ENCODE measurements around the gene TNRC6A. TPM values are rescaled to one million over a fixed set of nuclear protein-coding genes. Genes with fewer than 3 reads are reported as not detected.

The TNRC6A gene
- total and polyA plus RNA-seq, 2 experiments from 2014 or later: 93.1 to 124 TPM

- no peaks in the 10 kb centered on the region for H3F3A ChIP-seq (replicated peaks; ENCODE audit: low read depth)
- DNase-seq (ENCODE audit: low spot score) (no peak), ATAC-seq (no peak)
- H4K20me1 ChIP-seq (replicated peaks; ENCODE audit: insufficient read depth): peaks cover 97% of the 10 kb centered on the region
- no peak overlapping the region for H3K4me3 ChIP-seq
- peaks cover 57% of the 10 kb centered on the region for H3K4me1 ChIP-seq (ENCODE audit: insufficient read depth)
- peaks cover 100% of the 10 kb centered on the region for H3K79me2 ChIP-seq (replicated peaks; ENCODE audit: insufficient read depth)
- H3K27ac ChIP-seq (ENCODE audit: low read depth): no peak overlapping the region
- H3K27ac Mint-ChIP-seq: no peak overlapping the region
- H3K9me2 ChIP-seq (ENCODE audit: insufficient read depth): no peaks in the 10 kb centered on the region
- H3K9me3 Mint-ChIP-seq: no peaks in the 10 kb centered on the region
- H3K36me3 Mint-ChIP-seq (ENCODE audit: low read depth): peaks cover 9% of the 10 kb centered on the region; the same call in 2 of the 3 replicates
- H3K4me1 Mint-ChIP-seq: peaks cover 51% of the 10 kb centered on the region
- no peak overlapping the region for H3K4me3 Mint-ChIP-seq
- H3K27me3 ChIP-seq (ENCODE audit: insufficient read depth): no peaks in the 10 kb centered on the region
- no peak overlapping the region for H2AFZ ChIP-seq
- TF ChIP-seq NANOG (IDR thresholded peaks at IDR 0.05; ENCODE audit: borderline replicate concordance): no peak
- TF ChIP-seq ETS1 (IDR thresholded peaks at IDR 0.05): no peak
- no peak for TF ChIP-seq JUNB (IDR thresholded peaks at IDR 0.05; ENCODE audit: unreplicated experiment)
- TF ChIP-seq, protein P1, sequence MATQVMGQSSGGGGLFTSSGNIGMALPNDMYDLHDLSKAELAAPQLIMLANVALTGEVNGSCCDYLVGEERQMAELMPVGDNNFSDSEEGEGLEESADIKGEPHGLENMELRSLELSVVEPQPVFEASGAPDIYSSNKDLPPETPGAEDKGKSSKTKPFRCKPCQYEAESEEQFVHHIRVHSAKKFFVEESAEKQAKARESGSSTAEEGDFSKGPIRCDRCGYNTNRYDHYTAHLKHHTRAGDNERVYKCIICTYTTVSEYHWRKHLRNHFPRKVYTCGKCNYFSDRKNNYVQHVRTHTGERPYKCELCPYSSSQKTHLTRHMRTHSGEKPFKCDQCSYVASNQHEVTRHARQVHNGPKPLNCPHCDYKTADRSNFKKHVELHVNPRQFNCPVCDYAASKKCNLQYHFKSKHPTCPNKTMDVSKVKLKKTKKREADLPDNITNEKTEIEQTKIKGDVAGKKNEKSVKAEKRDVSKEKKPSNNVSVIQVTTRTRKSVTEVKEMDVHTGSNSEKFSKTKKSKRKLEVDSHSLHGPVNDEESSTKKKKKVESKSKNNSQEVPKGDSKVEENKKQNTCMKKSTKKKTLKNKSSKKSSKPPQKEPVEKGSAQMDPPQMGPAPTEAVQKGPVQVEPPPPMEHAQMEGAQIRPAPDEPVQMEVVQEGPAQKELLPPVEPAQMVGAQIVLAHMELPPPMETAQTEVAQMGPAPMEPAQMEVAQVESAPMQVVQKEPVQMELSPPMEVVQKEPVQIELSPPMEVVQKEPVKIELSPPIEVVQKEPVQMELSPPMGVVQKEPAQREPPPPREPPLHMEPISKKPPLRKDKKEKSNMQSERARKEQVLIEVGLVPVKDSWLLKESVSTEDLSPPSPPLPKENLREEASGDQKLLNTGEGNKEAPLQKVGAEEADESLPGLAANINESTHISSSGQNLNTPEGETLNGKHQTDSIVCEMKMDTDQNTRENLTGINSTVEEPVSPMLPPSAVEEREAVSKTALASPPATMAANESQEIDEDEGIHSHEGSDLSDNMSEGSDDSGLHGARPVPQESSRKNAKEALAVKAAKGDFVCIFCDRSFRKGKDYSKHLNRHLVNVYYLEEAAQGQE (IDR thresholded peaks at IDR 0.05; ENCODE audit: unreplicated experiment): no peak
- no peak for TF ChIP-seq STAT1 (IDR thresholded peaks at IDR 0.05; ENCODE audit: unreplicated experiment)
- TF ChIP-seq, protein P2, sequence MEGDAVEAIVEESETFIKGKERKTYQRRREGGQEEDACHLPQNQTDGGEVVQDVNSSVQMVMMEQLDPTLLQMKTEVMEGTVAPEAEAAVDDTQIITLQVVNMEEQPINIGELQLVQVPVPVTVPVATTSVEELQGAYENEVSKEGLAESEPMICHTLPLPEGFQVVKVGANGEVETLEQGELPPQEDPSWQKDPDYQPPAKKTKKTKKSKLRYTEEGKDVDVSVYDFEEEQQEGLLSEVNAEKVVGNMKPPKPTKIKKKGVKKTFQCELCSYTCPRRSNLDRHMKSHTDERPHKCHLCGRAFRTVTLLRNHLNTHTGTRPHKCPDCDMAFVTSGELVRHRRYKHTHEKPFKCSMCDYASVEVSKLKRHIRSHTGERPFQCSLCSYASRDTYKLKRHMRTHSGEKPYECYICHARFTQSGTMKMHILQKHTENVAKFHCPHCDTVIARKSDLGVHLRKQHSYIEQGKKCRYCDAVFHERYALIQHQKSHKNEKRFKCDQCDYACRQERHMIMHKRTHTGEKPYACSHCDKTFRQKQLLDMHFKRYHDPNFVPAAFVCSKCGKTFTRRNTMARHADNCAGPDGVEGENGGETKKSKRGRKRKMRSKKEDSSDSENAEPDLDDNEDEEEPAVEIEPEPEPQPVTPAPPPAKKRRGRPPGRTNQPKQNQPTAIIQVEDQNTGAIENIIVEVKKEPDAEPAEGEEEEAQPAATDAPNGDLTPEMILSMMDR (conservative IDR thresholded peaks at IDR 0.05; ENCODE audit: low read depth in 2 of 2): no peak
- no peak for TF ChIP-seq ZNF114 (CRISPR knock-in tag; IDR thresholded peaks at IDR 0.05)
- TF ChIP-seq CREB1 (CRISPR knock-in tag; IDR thresholded peaks at IDR 0.05; ENCODE audit: low read depth): no peak
- TF ChIP-seq, protein P3, sequence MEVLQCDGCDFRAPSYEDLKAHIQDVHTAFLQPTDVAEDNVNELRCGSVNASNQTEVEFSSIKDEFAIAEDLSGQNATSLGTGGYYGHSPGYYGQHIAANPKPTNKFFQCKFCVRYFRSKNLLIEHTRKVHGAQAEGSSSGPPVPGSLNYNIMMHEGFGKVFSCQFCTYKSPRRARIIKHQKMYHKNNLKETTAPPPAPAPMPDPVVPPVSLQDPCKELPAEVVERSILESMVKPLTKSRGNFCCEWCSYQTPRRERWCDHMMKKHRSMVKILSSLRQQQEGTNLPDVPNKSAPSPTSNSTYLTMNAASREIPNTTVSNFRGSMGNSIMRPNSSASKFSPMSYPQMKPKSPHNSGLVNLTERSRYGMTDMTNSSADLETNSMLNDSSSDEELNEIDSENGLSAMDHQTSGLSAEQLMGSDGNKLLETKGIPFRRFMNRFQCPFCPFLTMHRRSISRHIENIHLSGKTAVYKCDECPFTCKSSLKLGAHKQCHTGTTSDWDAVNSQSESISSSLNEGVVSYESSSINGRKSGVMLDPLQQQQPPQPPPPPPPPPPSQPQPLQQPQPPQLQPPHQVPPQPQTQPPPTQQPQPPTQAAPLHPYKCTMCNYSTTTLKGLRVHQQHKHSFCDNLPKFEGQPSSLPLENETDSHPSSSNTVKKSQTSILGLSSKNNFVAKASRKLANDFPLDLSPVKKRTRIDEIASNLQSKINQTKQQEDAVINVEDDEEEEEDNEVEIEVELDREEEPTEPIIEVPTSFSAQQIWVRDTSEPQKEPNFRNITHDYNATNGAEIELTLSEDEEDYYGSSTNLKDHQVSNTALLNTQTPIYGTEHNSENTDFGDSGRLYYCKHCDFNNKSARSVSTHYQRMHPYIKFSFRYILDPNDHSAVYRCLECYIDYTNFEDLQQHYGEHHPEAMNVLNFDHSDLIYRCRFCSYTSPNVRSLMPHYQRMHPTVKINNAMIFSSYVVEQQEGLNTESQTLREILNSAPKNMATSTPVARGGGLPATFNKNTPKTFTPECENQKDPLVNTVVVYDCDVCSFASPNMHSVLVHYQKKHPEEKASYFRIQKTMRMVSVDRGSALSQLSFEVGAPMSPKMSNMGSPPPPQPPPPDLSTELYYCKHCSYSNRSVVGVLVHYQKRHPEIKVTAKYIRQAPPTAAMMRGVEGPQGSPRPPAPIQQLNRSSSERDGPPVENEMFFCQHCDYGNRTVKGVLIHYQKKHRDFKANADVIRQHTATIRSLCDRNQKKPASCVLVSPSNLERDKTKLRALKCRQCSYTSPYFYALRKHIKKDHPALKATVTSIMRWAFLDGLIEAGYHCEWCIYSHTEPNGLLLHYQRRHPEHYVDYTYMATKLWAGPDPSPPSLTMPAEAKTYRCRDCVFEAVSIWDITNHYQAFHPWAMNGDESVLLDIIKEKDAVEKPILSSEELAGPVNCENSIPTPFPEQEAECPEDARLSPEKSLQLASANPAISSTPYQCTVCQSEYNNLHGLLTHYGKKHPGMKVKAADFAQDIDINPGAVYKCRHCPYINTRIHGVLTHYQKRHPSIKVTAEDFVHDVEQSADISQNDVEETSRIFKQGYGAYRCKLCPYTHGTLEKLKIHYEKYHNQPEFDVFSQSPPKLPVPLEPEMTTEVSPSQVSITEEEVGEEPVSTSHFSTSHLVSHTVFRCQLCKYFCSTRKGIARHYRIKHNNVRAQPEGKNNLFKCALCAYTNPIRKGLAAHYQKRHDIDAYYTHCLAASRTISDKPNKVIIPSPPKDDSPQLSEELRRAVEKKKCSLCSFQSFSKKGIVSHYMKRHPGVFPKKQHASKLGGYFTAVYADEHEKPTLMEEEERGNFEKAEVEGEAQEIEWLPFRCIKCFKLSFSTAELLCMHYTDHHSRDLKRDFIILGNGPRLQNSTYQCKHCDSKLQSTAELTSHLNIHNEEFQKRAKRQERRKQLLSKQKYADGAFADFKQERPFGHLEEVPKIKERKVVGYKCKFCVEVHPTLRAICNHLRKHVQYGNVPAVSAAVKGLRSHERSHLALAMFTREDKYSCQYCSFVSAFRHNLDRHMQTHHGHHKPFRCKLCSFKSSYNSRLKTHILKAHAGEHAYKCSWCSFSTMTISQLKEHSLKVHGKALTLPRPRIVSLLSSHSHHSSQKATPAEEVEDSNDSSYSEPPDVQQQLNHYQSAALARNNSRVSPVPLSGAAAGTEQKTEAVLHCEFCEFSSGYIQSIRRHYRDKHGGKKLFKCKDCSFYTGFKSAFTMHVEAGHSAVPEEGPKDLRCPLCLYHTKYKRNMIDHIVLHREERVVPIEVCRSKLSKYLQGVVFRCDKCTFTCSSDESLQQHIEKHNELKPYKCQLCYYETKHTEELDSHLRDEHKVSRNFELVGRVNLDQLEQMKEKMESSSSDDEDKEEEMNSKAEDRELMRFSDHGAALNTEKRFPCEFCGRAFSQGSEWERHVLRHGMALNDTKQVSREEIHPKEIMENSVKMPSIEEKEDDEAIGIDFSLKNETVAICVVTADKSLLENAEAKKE (CRISPR knock-in tag; IDR thresholded peaks at IDR 0.05): no peak
- no peak for TF ChIP-seq ZNF331 (CRISPR knock-in tag; IDR thresholded peaks at IDR 0.05; ENCODE audit: low read depth)
- TF ChIP-seq POLR2AphosphoS5 (IDR thresholded peaks at IDR 0.05; ENCODE audit: low read depth): no peak
- no peak for TF ChIP-seq EZH2phosphoT487 (IDR thresholded peaks at IDR 0.05; ENCODE audit: unreplicated experiment)
- no peak for TF ChIP-seq EZH2 (IDR thresholded peaks at IDR 0.05; ENCODE audit: low read depth, unreplicated experiment)
- no peaks in the 10 kb centered on the region for H3K27me3 Mint-ChIP-seq (ENCODE audit: insufficient read depth, low read depth, poor library complexity)
- peak overlapping the region; percentile 21; the same call in 1 of the 2 replicates for H3K4me2 ChIP-seq
- H3K36me3 ChIP-seq (ENCODE audit: insufficient read depth): no peaks in the 10 kb centered on the region
These were observed 24.0 kb downstream of the TNRC6A start for GRCh38 chr16:24753437-24753836.
